HG03565 (cell line): ENCODE results near the gene SRSF12.
A peak's percentile ranks its signal among the peaks of the same experiment; 100 is the strongest.

ENCODE experiments used
- ATAC-seq: cut with Tn5 transposase; IDR thresholded peaks from one replicate; pipeline ENCODE4 v1.9.1; 2021; ENCODE audit warnings: mild to moderate bottlenecking, moderate library complexity; ENCODE audit not compliant: unreplicated experiment

SRSF12 gene

GRCh38 chr6:89117211-89118108 is at the start of gene SRSF12:
Gene SRSF12, minus strand, starts transcription at chr6:89118071. Its CDS starts 184 bp downstream, at chr6:89117887.
- peak; percentile 57 for ATAC-seq

GRCh38 chr6:89162047-89162371 is 44.1 kb upstream of the SRSF12 start:
- ATAC-seq, result no peak

GRCh38 chr6:89161326-89162046 is 43.6 kb upstream of the SRSF12 start:
- no peak for ATAC-seq

GRCh38 chr6:89160331-89161092 is 42.6 kb upstream of the SRSF12 start:
- ATAC-seq, result no peak

GRCh38 chr6:89154131-89154530 is 36.3 kb upstream of the SRSF12 start:
- ATAC-seq, result no peak

GRCh38 chr6:89148016-89148750 is 30.3 kb upstream of the SRSF12 start:
- ATAC-seq, result no peak

- ATAC-seq, result peak; percentile 7
Measured at GRCh38 chr6:89146718-89147700, 29.1 kb upstream of the SRSF12 start.

GRCh38 chr6:89145956-89146717 is 28.3 kb upstream of the SRSF12 start, which contains the start of gene PM20D2:
Gene PM20D2, plus strand, starts transcription at chr6:89146055. Its CDS starts 90 bp downstream, at chr6:89146145.
- peak; percentile 30 for ATAC-seq

- peak; percentile 42 for ATAC-seq
Measured at GRCh38 chr6:89145091-89145955, 27.5 kb upstream of the SRSF12 start.

GRCh38 chr6:89144354-89144906 is 26.6 kb upstream of the SRSF12 start:
- peak; percentile 51 for ATAC-seq

GRCh38 chr6:89140347-89141156 is 22.7 kb upstream of the SRSF12 start:
- no peak for ATAC-seq

- no peak for ATAC-seq
Measured at GRCh38 chr6:89139509-89140346, 21.9 kb upstream of the SRSF12 start.

GRCh38 chr6:89138173-89138572 is 20.3 kb upstream of the SRSF12 start:
- ATAC-seq, result no peak

GRCh38 chr6:89134723-89135122 is 16.9 kb upstream of the SRSF12 start:
- no peak for ATAC-seq

- ATAC-seq, result no peak
Measured at GRCh38 chr6:89133981-89134380, 16.1 kb upstream of the SRSF12 start.

- no peak for ATAC-seq
Measured at GRCh38 chr6:89132057-89132456, 14.2 kb upstream of the SRSF12 start.
